NCI-H2029 (cell line): ENCODE data around the gene PMP22.

Experiments used
- DNase-seq: peaks from one replicate; lab custom pipeline; 2025; lab: John Stamatoyannopoulos, UW

Gene PMP22

GRCh38 chr17:15265131-15265530 lies at the start of gene PMP22:
Gene PMP22, minus strand, starts transcription at chr17:15265326. Its CDS starts 4,599 bp downstream, at chr17:15260727.
- DNase-seq = no peak

GRCh38 chr17:15311996-15312395 lies 46.9 kb upstream of the PMP22 start:
- DNase-seq = no peak

- no peak for DNase-seq
Measured at GRCh38 chr17:15309793-15310192, 44.7 kb upstream of the PMP22 start.

- DNase-seq = no peak
Measured at GRCh38 chr17:15309236-15309635, 44.1 kb upstream of the PMP22 start.

GRCh38 chr17:15308758-15309157 lies 43.6 kb upstream of the PMP22 start:
- no peak for DNase-seq

- DNase-seq = no peak
Measured at GRCh38 chr17:15307710-15308111, 42.6 kb upstream of the PMP22 start.

- DNase-seq = no peak
Measured at GRCh38 chr17:15303851-15304250, 38.7 kb upstream of the PMP22 start.

- DNase-seq = no peak
Measured at GRCh38 chr17:15303268-15303667, 38.1 kb upstream of the PMP22 start.

GRCh38 chr17:15301845-15302244 lies 36.7 kb upstream of the PMP22 start:
- no peak for DNase-seq

- DNase-seq = no peak
Measured at GRCh38 chr17:15298176-15298575, 33.0 kb upstream of the PMP22 start.

GRCh38 chr17:15293558-15293957 lies 28.4 kb upstream of the PMP22 start:
- DNase-seq = no peak

- no peak for DNase-seq
Measured at GRCh38 chr17:15291674-15292361, 26.7 kb upstream of the PMP22 start.

GRCh38 chr17:15290605-15291004 lies 25.5 kb upstream of the PMP22 start:
- DNase-seq = no peak

- no peak for DNase-seq
Measured at GRCh38 chr17:15289285-15290183, 24.4 kb upstream of the PMP22 start.

GRCh38 chr17:15288859-15289258 lies 23.7 kb upstream of the PMP22 start:
- no peak for DNase-seq

- DNase-seq = no peak
Measured at GRCh38 chr17:15287538-15288267, 22.6 kb upstream of the PMP22 start.

GRCh38 chr17:15285466-15285865 lies 20.3 kb upstream of the PMP22 start:
- DNase-seq = no peak

- no peak for DNase-seq
Measured at GRCh38 chr17:15284537-15284936, 19.4 kb upstream of the PMP22 start.

- DNase-seq = no peak
Measured at GRCh38 chr17:15284107-15284506, 19.0 kb upstream of the PMP22 start.

- no peak for DNase-seq
Measured at GRCh38 chr17:15281909-15282308, 16.8 kb upstream of the PMP22 start.

GRCh38 chr17:15278924-15279477 lies 13.9 kb upstream of the PMP22 start:
- DNase-seq = no peak

GRCh38 chr17:15278380-15278779 lies 13.3 kb upstream of the PMP22 start:
- DNase-seq = no peak
